ENCODE results near the gene PHF1. TPM values are rescaled to one million over a fixed set of nuclear protein-coding genes. Genes with fewer than 3 reads are reported as not detected.

The PHF1 gene
- total and polyA plus RNA-seq, 2 of the 13 experiments (the other 11 are each of a cell fraction or from before 2014, with no cell fraction given) = 25.4 to 61.9 TPM

- no peak overlapping the region for H3K4me3 ChIP-seq (replicated peaks in 1 of 3; ENCODE audit: insufficient read depth in 1 of 3, low read depth in 2 of 3, low read length in 3 of 3)
- FAIRE-seq (no peak), DNase-seq (ENCODE audit: low spot score) (no peak), ATAC-seq (no peak)
- H3K27ac ChIP-seq (ENCODE audit: extremely low read length, insufficient read depth, low read length) = no peak overlapping the region
- H3K79me2 ChIP-seq (ENCODE audit: insufficient read depth, low read length) = no peaks in the 10 kb centered on the region
- H3K27me3 ChIP-seq (ENCODE audit: control insufficient read depth in 1 of 2, insufficient read depth in 2 of 2, low read length in 2 of 2) = no peaks in the 10 kb centered on the region; a peak in 1 of 5 replicates
- no TSS peak for BruUV-seq (replicated peaks)
- H2AFZ ChIP-seq (ENCODE audit: low read length) = no peak overlapping the region
- H3K4me1 ChIP-seq (ENCODE audit: insufficient read depth, low read length) = peaks cover 51% of the 10 kb centered on the region
- no peaks in the 10 kb centered on the region for H4K20me1 ChIP-seq (ENCODE audit: insufficient read depth, low read length)
- WGBS (ENCODE audit: low lambda C conversion rate) = 10% methylated on average over 2 of the region's 2 CpGs
- in situ Hi-C loops (cut with HindIII; ENCODE audit: extremely low pct_ligation_motif_present, low pct_unique_long_range_greater_than_20kb) = no loop called here
- no peak overlapping the region for H3K4me2 ChIP-seq (ENCODE audit: low read depth, low read length)
- POLR2A ChIA-PET = interaction anchor here (1.8 to 3.5 kb wide), 2 partner anchors 11 to 25 kb away, joined by 17 to 23 read pairs; partner anchors contain the start of genes CUTA, SYNGAP1 and ZBTB9
- intact Hi-C loops (cut with micrococcal nuclease; ENCODE audit: unreplicated experiment) = no loop called here
- CTCF ChIA-PET (ENCODE audit: low intra/inter-chr PET ratio, low total read pairs) = no interaction called here
- no peak for TF ChIP-seq ZBTB26 (CRISPR knock-in tag; IDR thresholded peaks at IDR 0.05; ENCODE audit: borderline replicate concordance)
- no peak for TF ChIP-seq ZNF550 (CRISPR knock-in tag; IDR thresholded peaks at IDR 0.05; ENCODE audit: borderline replicate concordance)
- TF ChIP-seq ZNF598 (CRISPR knock-in tag; IDR thresholded peaks at IDR 0.05; ENCODE audit: borderline replicate concordance) = no peak
- TF ChIP-seq HOMEZ (CRISPR knock-in tag; IDR thresholded peaks at IDR 0.05; ENCODE audit: low read depth) = no peak
- TF ChIP-seq PRDM4 (CRISPR knock-in tag; IDR thresholded peaks at IDR 0.05; ENCODE audit: borderline replicate concordance) = no peak
- TF ChIP-seq FOXM1 (CRISPR knock-in tag; IDR thresholded peaks at IDR 0.05) = no peak
- no peak for TF ChIP-seq TBX2 (CRISPR knock-in tag; IDR thresholded peaks at IDR 0.05; ENCODE audit: borderline replicate concordance)
- TF ChIP-seq TAF15 (IDR thresholded peaks at IDR 0.05; ENCODE audit: low read depth, low read length, poor library complexity, severe bottlenecking) = no peak
- TF ChIP-seq CEBPG (CRISPR knock-in tag; IDR thresholded peaks at IDR 0.05) = no peak
- TF ChIP-seq NR0B2 (CRISPR knock-in tag; IDR thresholded peaks at IDR 0.05) = no peak
- no peak for TF ChIP-seq THAP8 (CRISPR knock-in tag; IDR thresholded peaks at IDR 0.05; ENCODE audit: borderline replicate concordance)
- TF ChIP-seq ZFP1 (CRISPR knock-in tag; IDR thresholded peaks at IDR 0.05) = no peak
- no peak for TF ChIP-seq KDM6A (CRISPR knock-in tag; IDR thresholded peaks at IDR 0.05; ENCODE audit: low read depth)
- TF ChIP-seq WIZ (CRISPR knock-in tag; IDR thresholded peaks at IDR 0.05) = no peak
- TF ChIP-seq SNRNP70 (IDR thresholded peaks at IDR 0.05; ENCODE audit: low read depth, low read length) = no peak
- no peak for TF ChIP-seq ZNF788 (CRISPR knock-in tag; IDR thresholded peaks at IDR 0.05; ENCODE audit: borderline replicate concordance)
- no peak for TF ChIP-seq DNMT1 (CRISPR knock-in tag; IDR thresholded peaks at IDR 0.05)
- no peaks in the 10 kb centered on the region for H3K36me3 ChIP-seq (replicated peaks in 1 of 2; ENCODE audit: control insufficient read depth in 1 of 2, insufficient read depth in 2 of 2, low read length in 2 of 2)
- H3K9ac ChIP-seq (ENCODE audit: insufficient read depth, low read depth, low read length) = no peak overlapping the region
- H3K9me3 ChIP-seq (ENCODE audit: low read length) = no peaks in the 10 kb centered on the region
Measured at GRCh38 chr6:33429750-33430052, 18.9 kb downstream of the PHF1 start.
